ENCODE data around the gene NISCH. TPM values are rescaled to one million over a fixed set of nuclear protein-coding genes. Genes with fewer than 3 reads are reported as not detected.

The NISCH gene
- polyA plus RNA-seq, 3 donors = 9.7 to 106 (median 13.1) TPM

- Histone ChIP-seq H3K4me2 (replicated peaks; ENCODE audit: extremely low read depth, low read length, poor library complexity, severe bottlenecking) (peak overlapping the region; percentile 86), H3K27me3 (ENCODE audit: control insufficient read depth in 2 of 2, insufficient read depth in 2 of 2, low read length in 2 of 2) (no peaks in the 10 kb centered on the region), H3K9ac (ENCODE audit: insufficient read depth, low read length, poor library complexity, severe bottlenecking) (peak overlapping the region; percentile 74), H3K4me1 (ENCODE audit: control insufficient read depth in 1 of 2, insufficient read depth in 2 of 2, low read length in 2 of 2) (peaks cover 98 to 100% of the 10 kb centered on the region in 2 donors), H3K9me3 (replicated peaks in 1 of 2; ENCODE audit: control insufficient read depth in 1 of 2, insufficient read depth in 1 of 2, low read length in 2 of 2) (no peaks in the 10 kb centered on the region), H4K20me1 (ENCODE audit: insufficient read depth, low read length) (no peaks in the 10 kb centered on the region), H3K79me2 (ENCODE audit: insufficient read depth, low read length) (peaks cover 33% of the 10 kb centered on the region), H3K36me3 (replicated peaks in 1 of 2; ENCODE audit: control insufficient read depth in 1 of 2, insufficient read depth in 2 of 2, low read length in 2 of 2) (peaks cover 15 to 30% of the 10 kb centered on the region in 2 donors), H2AFZ (ENCODE audit: insufficient read depth, low read depth, low read length, poor library complexity, severe bottlenecking) (no peak overlapping the region), H3K4me3 (replicated peaks in 1 of 3; ENCODE audit: low read depth in 2 of 3, low read length in 3 of 3) (peak overlapping the region in 1 of 3 experiments; percentile 81), H3K27ac (ENCODE audit: low read depth in 1 of 2, low read length in 2 of 2) (peak overlapping the region in 1 of 2 donors; percentile 94)
- Mint-ChIP-seq H3K36me3 (peaks cover 29 to 43% of the 10 kb centered on the region in 2 donors), H3K27ac (peak overlapping the region in 5 of 7 donors; percentile 55 to 93 (median 77)), H3K27me3 (ENCODE audit: low read depth in 3 of 3) (peaks cover 0 to 3% (median 0%) of the 10 kb centered on the region in 3 donors), H3K4me1 (peaks cover 93% of the 10 kb centered on the region), H3K9me3 (peaks cover 0 to 3% (median 0%) of the 10 kb centered on the region in 7 donors), H3K4me3 (peak overlapping the region; percentile 61 to 90)
- 78% methylated on average over 6 of the region's 7 CpGs for WGBS (ENCODE audit: insufficient coverage)
- no peak for TF ChIP-seq CTCF (IDR thresholded peaks at IDR 0.05)
- intact Hi-C loops (cut with micrococcal nuclease) = no loop called here
- DNase-seq = no peak
These were observed 39.0 kb downstream of the NISCH start for GRCh38 chr3:52494445-52494844.

- peak within 1 kb of the TSS; percentile 78 for H2AFZ ChIP-seq (ENCODE audit: insufficient read depth, low read depth, low read length, poor library complexity, severe bottlenecking)
- H3K79me2 ChIP-seq (ENCODE audit: insufficient read depth, low read length) = peaks cover 32% of the 10 kb centered on the region
- no peak for TF ChIP-seq CTCF (IDR thresholded peaks at IDR 0.05)
- Mint-ChIP-seq H3K4me3 (peak within 1 kb of the TSS; percentile 79 to 90), H3K27ac (peak within 1 kb of the TSS; percentile 76 to 95 (median 86)), H3K9me3 (peaks cover 0 to 3% (median 0%) of the 10 kb centered on the region in 7 donors), H3K36me3 (peaks cover 24 to 38% of the 10 kb centered on the region in 2 donors), H3K4me1 (peaks cover 90% of the 10 kb centered on the region), H3K27me3 (ENCODE audit: low read depth in 3 of 3) (peaks cover 0 to 3% (median 0%) of the 10 kb centered on the region in 3 donors)
- peaks cover 13 to 25% of the 10 kb centered on the region in 2 donors for H3K36me3 ChIP-seq (replicated peaks in 1 of 2; ENCODE audit: control insufficient read depth in 1 of 2, insufficient read depth in 2 of 2, low read length in 2 of 2)
- peak within 1 kb of the TSS; percentile 71 to 94 for H3K27ac ChIP-seq (ENCODE audit: low read depth in 1 of 2, low read length in 2 of 2)
- WGBS (ENCODE audit: insufficient coverage) = 6% methylated on average over 24 of the region's 25 CpGs
- no peaks in the 10 kb centered on the region for H3K9me3 ChIP-seq (replicated peaks in 1 of 2; ENCODE audit: control insufficient read depth in 1 of 2, insufficient read depth in 1 of 2, low read length in 2 of 2)
- no peaks in the 10 kb centered on the region for H4K20me1 ChIP-seq (ENCODE audit: insufficient read depth, low read length)
- peak within 1 kb of the TSS; percentile 74 for H3K9ac ChIP-seq (ENCODE audit: insufficient read depth, low read length, poor library complexity, severe bottlenecking)
- intact Hi-C loops (cut with micrococcal nuclease) = loop anchor here in 1 of 2 donors (5.0 kb wide), 1 partner anchor 37 kb away; the partner anchor contains the start of gene NT5DC2
- no peaks in the 10 kb centered on the region for H3K27me3 ChIP-seq (ENCODE audit: control insufficient read depth in 2 of 2, insufficient read depth in 2 of 2, low read length in 2 of 2)
- peak within 1 kb of the TSS; percentile 46 to 81 (median 75) for H3K4me3 ChIP-seq (replicated peaks in 1 of 3; ENCODE audit: low read depth in 2 of 3, low read length in 3 of 3)
- peaks cover 98 to 100% of the 10 kb centered on the region in 2 donors for H3K4me1 ChIP-seq (ENCODE audit: control insufficient read depth in 1 of 2, insufficient read depth in 2 of 2, low read length in 2 of 2)
- H3K4me2 ChIP-seq (replicated peaks; ENCODE audit: extremely low read depth, low read length, poor library complexity, severe bottlenecking) = peak within 1 kb of the TSS; percentile 86
- peak in 2 of 3 donors; percentile 38 to 41 for DNase-seq
These were observed 39.6 kb downstream of the NISCH start, which contains the start of gene STAB1 for GRCh38 chr3:52494886-52495495. TSS of gene STAB1 (plus strand) at chr3:52495338. CDS start at chr3:52495414, 76 bp downstream.

Measured in CD14-positive monocyte (primary cell).